Right cardiac atrium (tissue), 5 donors: Measurements from ENCODE around the gene DDX54. TPM values are rescaled to one million over a fixed set of nuclear protein-coding genes. Genes with fewer than 3 reads are reported as not detected.

Experiments
- ATAC-seq, 2 donors: fragments of 200-7000 bp; cut with Tn5 transposase; one replicate each; pipeline versions ENCODE4 v1.8.0 to v1.9.1; 2020; ENCODE audit warnings: moderate library complexity in 2 of 2, mild to moderate bottlenecking in 1 of 2
- DNase-seq, 3 donors: peaks; one replicate each; pipeline ENCODE4 v3.0.0-alpha.2; 2020
- H3K27ac ChIP-seq: one replicate; pipeline ENCODE4 v1.5.1; 2013; ENCODE audit warnings: mild to moderate bottlenecking, low read length, control low read depth, moderate library complexity
- H3K27me3 ChIP-seq: one replicate; pipeline ENCODE4 v1.6.1; 2013; ENCODE audit not compliant: control insufficient read depth, insufficient read depth
- H3K4me1 ChIP-seq: one replicate; pipeline ENCODE4 v1.6.1; 2013; ENCODE audit warnings: low read length; ENCODE audit not compliant: control insufficient read depth, insufficient read depth
- H3K4me3 ChIP-seq: one replicate; pipeline ENCODE4 v1.5.1; 2013; ENCODE audit warnings: low read length, control low read depth
- H3K9me3 ChIP-seq: one replicate; pipeline ENCODE4 v1.6.1; 2013; ENCODE audit warnings: low read length; ENCODE audit not compliant: control insufficient read depth
- WGBS: extraction: QIAGEN DNeasy Blood & Tissue Kit; methylation state at CpG from one replicate; pipeline ENCODE4 v1.1.7; 2013; 5-methylcytosine and 5-hydroxymethylcytosine counted together
- intact Hi-C, 4 donors: fragments of 100-400 bp; cut with DNase I; formaldehyde crosslinking; loops; one replicate each; pipeline versions ENCODE4 v1.11.0 to v1.14.0; 2022 to 2023
- polyA plus RNA-seq: library from polyadenylated mRNA; stranded (reverse); fragments of 200-250 nt; gene quantifications from one replicate; pipeline ENCODE4 v1.2.3, GENCODE V29; 2013
- total RNA-seq, 4 donors: library from RNA; stranded (reverse); fragmentation: NEBNext Ultra II Directional; extraction: Animal tissue kit (Norgen Biotek cat#: 25700); gene quantifications; one replicate each; pipeline ENCODE4 v1.2.1, GENCODE V29; 2021
- donor health status: healthy with polysubstance abuse.
- donor health status: DM: no; HTN: yes; CAD: no.
- donor health status: DM: no; HTN: no; CAD: no.
- donor health status: DM: no; HTN: yes; CAD: no; lungs with severe emphysema.
- donor health status: DM: yes; HTN: yes; CAD: no.

The DDX54 gene
- total and polyA plus RNA-seq, 5 donors = 17.2 to 36.1 (median 29.2) TPM

DNA sequence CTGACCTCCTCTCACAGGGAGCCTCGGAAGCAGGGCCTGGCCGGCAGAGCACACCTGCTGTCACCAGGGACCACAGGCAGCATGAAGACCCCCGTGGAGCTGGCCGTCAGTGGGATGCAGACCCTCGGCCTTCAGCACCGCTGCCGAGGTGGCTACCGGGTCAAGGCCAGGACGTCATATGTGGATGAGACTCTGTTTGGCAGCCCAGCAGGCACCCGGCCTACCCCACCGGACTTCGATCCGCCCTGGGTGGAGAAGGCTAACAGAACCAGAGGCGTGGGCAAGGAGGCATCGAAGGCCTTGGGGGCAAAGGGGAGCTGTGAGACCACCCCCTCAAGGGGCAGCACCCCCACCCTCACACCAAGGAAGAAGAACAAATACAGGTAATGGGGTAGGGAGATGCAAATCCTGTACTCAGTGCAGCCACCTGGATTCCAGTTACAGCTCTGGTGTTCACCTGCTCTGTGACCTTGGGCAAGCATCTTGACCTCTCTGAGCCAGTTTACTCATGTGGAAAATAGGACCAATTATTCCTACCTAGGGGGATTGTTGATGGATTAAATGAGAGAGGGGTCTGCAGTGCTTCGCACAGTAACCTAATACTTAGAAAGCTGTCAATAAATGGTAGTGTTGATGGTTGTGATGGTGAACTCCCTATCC is 1.5 kb upstream of the DDX54 start:
- no peaks in the 10 kb centered on the region for H3K9me3 ChIP-seq
- peaks cover 2% of the 10 kb centered on the region for H3K4me1 ChIP-seq
- intact Hi-C loops = no loop called here
- no peaks in the 10 kb centered on the region for H3K27me3 ChIP-seq
- whole genome bisulfite sequencing = 80% methylated on average over 16 of the region's 16 CpGs
- H3K27ac ChIP-seq = no peak overlapping the region
- DNase-seq (peak in 2 of 3 donors; percentile 58 to 65), ATAC-seq (no peak)
- no peak overlapping the region for H3K4me3 ChIP-seq

DNA sequence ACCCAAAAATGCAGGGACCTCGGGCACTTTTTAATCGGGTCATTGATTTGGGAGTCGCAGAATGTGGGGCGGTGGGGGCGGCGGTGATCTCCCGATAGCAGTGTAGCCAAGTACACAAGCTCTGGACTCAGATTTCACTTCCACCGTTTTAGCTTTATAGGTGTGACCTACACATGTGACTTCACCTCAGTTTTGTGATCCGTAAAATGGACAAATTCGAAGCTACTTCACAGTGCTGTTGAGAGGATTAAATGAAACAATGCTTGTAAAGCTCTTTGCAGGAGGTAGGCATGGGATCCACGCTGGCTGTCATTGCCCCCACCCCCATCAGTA is 721 bp upstream of the DDX54 start:
- 8% methylated on average over 11 of the region's 11 CpGs for WGBS
- Histone ChIP-seq H3K27ac (no peak overlapping the region), H3K9me3 (no peaks in the 10 kb centered on the region), H3K27me3 (no peaks in the 10 kb centered on the region), H3K4me3 (peak overlapping the region; percentile 62), H3K4me1 (peaks cover 2% of the 10 kb centered on the region)
- DNase-seq = no peak
- intact Hi-C loops = no loop called here
- ATAC-seq = no peak

DNA sequence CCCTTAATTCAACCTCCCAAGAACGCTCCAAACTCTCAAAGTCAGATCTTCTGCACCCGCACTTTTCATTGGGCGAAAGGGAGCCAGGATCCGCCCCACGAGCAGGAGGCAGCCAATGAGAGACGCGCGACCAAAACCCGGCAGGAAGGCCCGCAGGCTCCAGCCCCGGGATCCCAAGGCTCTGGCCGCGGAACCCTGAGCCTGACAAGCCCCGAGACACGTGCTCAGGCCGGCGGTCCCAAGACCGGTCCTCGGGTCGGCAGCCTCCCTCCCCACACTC is 438 bp downstream of the DDX54 start:
- 0% methylated on average over 20 of the region's 20 CpGs for WGBS
- ATAC-seq (peak; percentile 93 to 94), DNase-seq (peak; percentile 90 to 95 (median 95))
- H3K27ac ChIP-seq = peak overlapping the region; percentile 76
- no peaks in the 10 kb centered on the region for H3K9me3 ChIP-seq
- peaks cover 2% of the 10 kb centered on the region for H3K4me1 ChIP-seq
- peak overlapping the region; percentile 62 for H3K4me3 ChIP-seq
- intact Hi-C loops = no loop called here
- no peaks in the 10 kb centered on the region for H3K27me3 ChIP-seq

DNA sequence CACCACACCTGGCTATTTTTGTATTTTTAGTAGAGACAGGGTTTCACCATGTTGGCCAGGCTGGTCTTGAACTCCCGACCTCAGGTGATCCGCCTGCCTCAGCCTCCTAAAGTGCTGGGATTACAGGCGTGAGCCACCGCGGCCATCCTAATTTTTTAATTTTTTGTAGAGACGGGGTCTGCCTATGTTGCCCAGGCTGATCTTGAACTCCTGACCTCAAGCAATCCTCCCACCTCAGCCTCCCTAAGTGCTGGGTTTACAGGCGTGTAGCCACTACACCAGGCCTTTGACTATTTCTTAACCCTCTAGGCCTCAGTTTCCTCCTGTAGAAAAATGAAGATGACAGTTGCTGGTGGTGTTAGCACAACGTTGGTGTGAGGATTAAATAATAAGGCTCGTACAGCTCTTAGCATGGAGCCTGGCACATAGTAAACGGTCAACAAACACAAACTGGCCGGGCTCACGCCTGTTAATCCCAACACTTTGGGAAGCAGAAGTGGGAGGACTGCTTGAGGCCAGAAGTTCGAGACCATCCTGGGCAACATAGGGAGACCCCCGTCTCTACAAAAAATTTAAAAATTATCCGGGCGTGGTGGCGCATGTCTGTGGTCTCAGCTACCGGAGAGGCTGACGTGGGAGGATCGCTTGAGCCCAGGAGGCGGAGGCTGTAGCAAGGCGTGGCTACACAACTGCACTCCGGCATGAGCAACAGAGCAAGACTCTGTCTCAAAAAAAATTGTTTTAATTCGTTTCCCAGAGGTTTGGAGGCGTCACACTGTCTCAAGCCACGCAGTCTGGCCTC is 979 bp downstream of the DDX54 start:
- Histone ChIP-seq H3K9me3 (no peaks in the 10 kb centered on the region), H3K4me1 (peaks cover 2% of the 10 kb centered on the region), H3K27ac (peak overlapping the region; percentile 76), H3K4me3 (peak overlapping the region; percentile 62), H3K27me3 (no peaks in the 10 kb centered on the region)
- ATAC-seq (peak; percentile 63 to 66), DNase-seq (no peak)
- intact Hi-C loops = no loop called here
- WGBS = 32% methylated on average over 26 of the region's 26 CpGs

GRCh38 chr12:113183030-113183589 is 2.2 kb downstream of the DDX54 start:
- Histone ChIP-seq H3K27me3 (no peaks in the 10 kb centered on the region), H3K4me3 (no peak overlapping the region), H3K27ac (no peak overlapping the region), H3K9me3 (no peaks in the 10 kb centered on the region), H3K4me1 (peaks cover 2% of the 10 kb centered on the region)
- WGBS = 94% methylated on average over 11 of the region's 11 CpGs
- DNase-seq = no peak
- ATAC-seq = no peak
- intact Hi-C loops = no loop called here

DNA sequence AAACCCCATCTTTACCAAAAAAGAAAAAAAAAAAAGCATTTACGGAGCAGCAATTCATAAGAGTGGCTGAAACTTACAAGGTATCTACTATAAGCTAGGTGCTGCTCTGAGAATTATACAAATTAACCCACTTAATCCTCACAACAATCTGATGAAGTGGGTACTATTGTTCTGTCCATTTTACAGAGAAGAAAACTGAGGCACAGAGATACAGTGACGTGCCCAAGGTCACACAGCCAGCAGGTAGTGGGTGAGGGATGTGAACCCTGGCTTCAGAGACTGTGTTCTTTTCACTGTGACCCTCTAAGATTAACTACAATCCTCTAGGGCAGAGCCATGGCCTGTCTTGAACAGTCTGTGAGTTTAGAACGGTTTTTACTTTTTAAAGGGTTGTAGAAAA is 3.3 kb downstream of the DDX54 start:
- Histone ChIP-seq H3K27me3 (no peaks in the 10 kb centered on the region), H3K27ac (no peak overlapping the region), H3K4me1 (peaks cover 2% of the 10 kb centered on the region), H3K9me3 (no peaks in the 10 kb centered on the region), H3K4me3 (no peak overlapping the region)
- DNase-seq (no peak), ATAC-seq (no peak)
- 90% methylated on average over 3 of the region's 3 CpGs for WGBS
- intact Hi-C loops = no loop called here

- intact Hi-C loops = no loop called here
- DNase-seq (no peak), ATAC-seq (no peak)
- no peaks in the 10 kb centered on the region for H3K4me1 ChIP-seq
- H3K4me3 ChIP-seq = no peak overlapping the region
- H3K27ac ChIP-seq = no peak overlapping the region
- H3K27me3 ChIP-seq = no peaks in the 10 kb centered on the region
- H3K9me3 ChIP-seq = no peaks in the 10 kb centered on the region
- WGBS = 86% methylated on average over 4 of the region's 4 CpGs
Observed at GRCh38 chr12:113180333-113180732, 4.9 kb downstream of the DDX54 start.

DNA sequence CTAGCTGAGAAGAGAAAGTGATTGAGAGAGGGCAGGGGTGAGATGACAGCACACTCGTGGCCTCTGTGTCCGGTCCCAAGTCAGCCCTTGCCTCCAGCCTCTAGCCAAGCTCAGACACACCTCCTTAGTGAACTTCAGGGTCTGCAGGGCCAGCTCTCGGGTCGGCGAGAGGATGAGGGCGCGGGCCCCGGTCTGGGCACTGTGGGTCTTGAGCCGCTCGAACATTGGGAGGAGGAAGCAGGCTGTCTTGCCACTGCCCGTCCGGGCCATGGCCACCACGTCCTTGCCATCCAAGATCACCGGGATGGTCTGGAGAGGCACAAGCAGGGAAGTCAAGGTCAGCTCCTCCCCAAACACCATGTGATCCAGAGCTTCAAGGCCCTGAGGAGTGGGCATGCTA is 6.3 kb downstream of the DDX54 start:
- ATAC-seq (no peak), DNase-seq (no peak)
- Histone ChIP-seq H3K4me1 (no peaks in the 10 kb centered on the region), H3K27me3 (no peaks in the 10 kb centered on the region), H3K4me3 (no peak overlapping the region), H3K9me3 (no peaks in the 10 kb centered on the region), H3K27ac (no peak overlapping the region)
- intact Hi-C loops = no loop called here
- 93% methylated on average over 14 of the region's 14 CpGs for WGBS

GRCh38 chr12:113174461-113175384 is 10.6 kb downstream of the DDX54 start:
- H3K4me3 ChIP-seq = no peak overlapping the region
- peak; percentile 49 to 68 for ATAC-seq
- H3K9me3 ChIP-seq = no peaks in the 10 kb centered on the region
- H3K4me1 ChIP-seq = no peaks in the 10 kb centered on the region
- intact Hi-C loops = loop anchor here in 2 of 4 donors (2.0 to 5.0 kb wide), 2 partner anchors 122 to 126 kb away; no protein-coding TSS in a partner anchor
- peak; percentile 67 to 88 (median 85) for DNase-seq
- 54% methylated on average over 32 of the region's 32 CpGs for WGBS
- H3K27ac ChIP-seq = no peak overlapping the region
- H3K27me3 ChIP-seq = no peaks in the 10 kb centered on the region

DNA sequence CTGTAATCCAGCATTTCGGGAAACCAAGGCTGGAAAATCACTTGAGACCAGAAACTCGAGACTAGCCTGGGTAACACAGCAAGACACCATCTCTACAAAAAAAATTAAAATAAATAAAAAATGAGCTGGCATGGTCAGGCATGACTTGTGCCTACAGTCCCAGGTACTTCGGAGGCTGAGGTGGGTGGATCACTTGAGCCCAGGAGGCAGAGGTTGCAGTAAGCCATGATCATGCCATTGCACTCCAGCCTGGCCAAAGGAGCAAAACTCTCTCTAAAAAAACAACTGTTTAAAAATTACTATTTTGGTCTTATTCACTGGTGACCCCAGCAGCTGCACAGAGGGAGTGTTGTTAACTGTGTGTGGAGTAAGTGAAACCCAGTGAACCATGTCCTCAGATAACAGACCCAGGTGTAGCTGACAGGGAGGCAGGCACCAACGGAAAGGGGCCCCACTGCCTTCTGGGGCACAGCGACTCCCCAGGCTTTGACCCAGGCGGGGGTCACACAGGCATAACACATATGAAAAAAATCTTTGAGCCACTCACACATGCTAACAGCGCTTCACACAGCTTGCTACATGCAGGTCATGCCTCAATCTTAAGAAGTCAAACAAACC is 12.1 kb downstream of the DDX54 start:
- 93% methylated on average over 7 of the region's 7 CpGs for WGBS
- Histone ChIP-seq H3K27ac (no peak overlapping the region), H3K4me3 (no peak overlapping the region), H3K4me1 (no peaks in the 10 kb centered on the region), H3K27me3 (no peaks in the 10 kb centered on the region), H3K9me3 (no peaks in the 10 kb centered on the region)
- ATAC-seq = no peak
- intact Hi-C loops = loop anchor here in 1 of 4 donors (5.0 kb wide), 1 partner anchor 121 kb away; no protein-coding TSS in a partner anchor
- DNase-seq = no peak
